CD4-positive, alpha-beta memory T cell (primary cell): ENCODE results near the gene ZNF544. TPM values are rescaled to one million over a fixed set of nuclear protein-coding genes. Genes with fewer than 3 reads are reported as not detected.
"Not testable (repeated sequence)": the region's sequence is repeated elsewhere in the genome, so short reads cannot be mapped to it uniquely, and the experiment has no call there.

Experiments
- CTCF ChIA-PET: fragments of 350-600 bp; sonication (Branson Sonifier 250); formaldehyde crosslinking; loops from one replicate; lab custom pipeline; 2021; ENCODE audit warnings: inconsistent platforms; ENCODE audit not compliant: partially characterized antibody; lab: Charles Lee
- POLR2A ChIA-PET: fragments of 350-600 bp; sonication (Branson Sonifier 250); formaldehyde crosslinking; loops from one replicate; lab custom pipeline; 2021; ENCODE audit not compliant: partially characterized antibody; lab: Charles Lee
- DNase-seq, 5 donors: peaks; one replicate each; pipeline versions ENCODE4 v3.0.0 to v3.0.0-alpha.2; 2020 to 2022; ENCODE audit warnings: mixed read lengths in 1 of 5
- H3K27ac ChIP-seq: one replicate; pipeline ENCODE4 v1.7.0; 2013; ENCODE audit warnings: low read depth, low read length
- H3K27me3 ChIP-seq: 2 replicates; pipeline ENCODE4 v1.7.0; 2013; ENCODE audit warnings: mild to moderate bottlenecking, low read length, moderate library complexity; ENCODE audit not compliant: insufficient read depth
- H3K36me3 ChIP-seq: 2 replicates; pipeline ENCODE4 v1.7.0; 2013; ENCODE audit warnings: mild to moderate bottlenecking, low read length, moderate library complexity; ENCODE audit not compliant: insufficient read depth
- H3K4me1 ChIP-seq: 2 replicates; pipeline ENCODE4 v1.7.0; 2013; ENCODE audit warnings: mild to moderate bottlenecking, low read length, moderate library complexity; ENCODE audit not compliant: insufficient read depth
- H3K4me3 ChIP-seq, 2 donors: one replicate each; pipeline ENCODE4 v1.7.0; 2013; ENCODE audit warnings: low read length in 2 of 2, mild to moderate bottlenecking in 1 of 2
- H3K9me3 ChIP-seq, 2 donors: one replicate each; pipeline ENCODE4 v1.7.0; 2013; ENCODE audit warnings: low read length in 2 of 2, control low read depth in 1 of 2; ENCODE audit not compliant: control insufficient read depth in 1 of 2
- H3K27ac Mint-ChIP-seq, 7 donors: one replicate each; pipeline ENCODE4 v1.8.0; 2020 to 2021; ENCODE audit warnings: mixed read lengths in 7 of 7, mild to moderate bottlenecking in 6 of 7, inconsistent platforms in 3 of 7, moderate library complexity in 3 of 7
- H3K27me3 Mint-ChIP-seq, 2 donors: one replicate each; pipeline ENCODE4 v1.8.0; 2020 to 2021; ENCODE audit warnings: mixed read lengths in 2 of 2
- H3K36me3 Mint-ChIP-seq, 2 donors: one replicate each; pipeline ENCODE4 v1.8.0; 2020 to 2021; ENCODE audit warnings: mixed read lengths in 2 of 2, inconsistent platforms in 1 of 2, mild to moderate bottlenecking in 1 of 2
- H3K4me1 Mint-ChIP-seq, 4 donors: one replicate each; pipeline ENCODE4 v1.8.0; 2020 to 2021; ENCODE audit warnings: mixed read lengths in 4 of 4, mild to moderate bottlenecking in 1 of 4
- H3K4me3 Mint-ChIP-seq, 8 donors: one replicate each; pipeline ENCODE4 v1.8.0; 2020 to 2021; ENCODE audit warnings: mixed read lengths in 8 of 8, mild to moderate bottlenecking in 7 of 8, moderate library complexity in 6 of 8, inconsistent platforms in 3 of 8
- H3K9me3 Mint-ChIP-seq, 8 donors: one replicate each; pipeline ENCODE4 v1.8.0; 2020 to 2021; ENCODE audit warnings: mixed read lengths in 8 of 8, mild to moderate bottlenecking in 5 of 8, inconsistent platforms in 3 of 8, moderate library complexity in 1 of 8
- intact Hi-C: fragments of 100-400 bp; cut with micrococcal nuclease; formaldehyde crosslinking; loops from one replicate; pipeline ENCODE4 v1.15.1; 2023
- polyA plus RNA-seq, 2 donors: library from polyadenylated mRNA; unstranded; fragments of 300-500 nt; fragmentation: Illumina TruSeq; gene quantifications; one replicate each; pipeline ENCODE4 v1.2.3, GENCODE V29; 2021
- total RNA-seq, 2 experiments: library from RNA; stranded (reverse); gene quantifications; one replicate each; pipeline ENCODE4 v1.2.3, GENCODE V29; 2021

ZNF544 gene
- total and polyA plus RNA-seq, 4 experiments from 2014 or later: 13.7 to 67.6 (median 43.2) TPM

DNA sequence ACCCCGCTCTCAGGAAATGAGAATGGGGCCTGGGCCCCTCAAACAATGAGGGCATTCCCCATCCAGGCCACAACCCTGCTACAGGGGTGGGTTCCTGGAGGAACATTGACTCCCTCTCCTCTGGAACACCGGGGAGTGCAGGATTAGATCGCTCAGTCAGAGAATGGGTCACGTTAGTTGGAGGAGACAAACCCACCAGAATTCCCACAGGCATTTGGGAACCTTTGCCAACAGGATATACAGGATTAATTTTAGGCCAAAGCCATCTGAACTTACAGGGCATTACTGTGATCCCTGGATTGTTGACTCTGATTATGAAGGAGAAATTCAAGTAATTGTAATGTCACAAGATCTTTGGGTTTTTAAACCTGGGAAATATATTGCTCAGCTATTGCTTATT lies 79.0 kb downstream of the ZNF544 start:
- no peaks in the 10 kb centered on the region for H3K27me3 Mint-ChIP-seq
- no peak overlapping the region for H3K4me3 ChIP-seq
- H3K9me3 Mint-ChIP-seq: peaks cover 0 to 3% (median 0%) of the 10 kb centered on the region in 8 donors
- H3K27me3 ChIP-seq: no peaks in the 10 kb centered on the region
- intact Hi-C loops: loop anchor here (5.0 kb wide), 1 partner anchor 1915 kb away; the partner anchor contains the start of gene ZNF582
- H3K4me1 ChIP-seq: peaks cover 31% of the 10 kb centered on the region
- peaks cover 61 to 71% of the 10 kb centered on the region in 2 donors for H3K36me3 Mint-ChIP-seq
- CTCF ChIA-PET: interaction anchor here (0.6 to 1.3 kb wide), 2 partner anchors 73 to 118 kb away, joined by 3 to 4 read pairs; partner anchors contain the start of gene ZNF837
- no peak for DNase-seq
- peaks cover 28% of the 10 kb centered on the region for H3K36me3 ChIP-seq
- POLR2A ChIA-PET: interaction anchor here (1.1 to 3.5 kb wide), 2 partner anchors 19 to 56 kb away, joined by 3 to 26 read pairs; partner anchors contain the start of genes ZNF497 and ZSCAN22
- peaks cover 34 to 63% (median 50%) of the 10 kb centered on the region in 4 donors for H3K4me1 Mint-ChIP-seq
- H3K4me3 Mint-ChIP-seq: peak overlapping the region in 4 of 8 donors; percentile 17 to 49 (median 30)
- H3K27ac Mint-ChIP-seq: peak overlapping the region in 5 of 7 donors; percentile 17 to 65 (median 57)
- no peak overlapping the region for H3K27ac ChIP-seq
- no peaks in the 10 kb centered on the region for H3K9me3 ChIP-seq

DNA sequence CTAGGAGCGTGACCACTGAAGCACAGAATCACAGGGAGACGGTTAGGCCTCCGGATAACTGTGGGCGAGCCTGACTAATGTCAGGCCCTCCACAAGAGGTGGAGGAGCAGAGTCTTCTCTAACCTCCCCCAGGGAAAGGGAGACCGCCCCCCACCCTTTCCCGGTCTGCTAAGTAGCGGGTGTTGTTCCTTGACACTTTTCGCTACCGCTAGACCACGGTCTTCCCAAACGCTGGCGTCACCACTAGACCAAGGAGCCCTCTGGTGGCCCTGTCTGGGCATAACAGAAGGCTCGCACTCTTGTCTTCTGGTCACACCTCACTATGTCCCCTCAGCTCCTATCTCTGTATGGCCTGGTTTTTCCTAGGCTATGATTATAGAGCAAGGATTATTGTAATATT lies 82.0 kb downstream of the ZNF544 start:
- Mint-ChIP-seq H3K36me3 (peaks cover 80 to 84% of the 10 kb centered on the region in 2 donors), H3K4me1 (peaks cover 26 to 48% (median 37%) of the 10 kb centered on the region in 4 donors)
- intact Hi-C loops: loop anchor here (2.0 kb wide), 1 partner anchor 92 kb away; no protein-coding TSS in a partner anchor
- H3K4me3 ChIP-seq, H3K27me3 Mint-ChIP-seq, H3K9me3 ChIP-seq, H3K4me3 Mint-ChIP-seq, H3K27me3 ChIP-seq, H3K9me3 Mint-ChIP-seq, H3K27ac ChIP-seq, H3K27ac Mint-ChIP-seq: not testable (repeated sequence)
- CTCF ChIA-PET: interaction anchor here (0.7 kb wide), 1 partner anchor 83 kb away, joined by 7 read pairs; no protein-coding TSS in a partner anchor
- DNase-seq: peak in 1 of 5 donors; percentile 10
- Histone ChIP-seq H3K36me3 (peaks cover 51% of the 10 kb centered on the region), H3K4me1 (peaks cover 22% of the 10 kb centered on the region)
- POLR2A ChIA-PET: interaction anchor here (1.9 kb wide), 1 partner anchor 52 kb away, joined by 7 read pairs; the partner anchor contains the start of gene ZNF497

DNA sequence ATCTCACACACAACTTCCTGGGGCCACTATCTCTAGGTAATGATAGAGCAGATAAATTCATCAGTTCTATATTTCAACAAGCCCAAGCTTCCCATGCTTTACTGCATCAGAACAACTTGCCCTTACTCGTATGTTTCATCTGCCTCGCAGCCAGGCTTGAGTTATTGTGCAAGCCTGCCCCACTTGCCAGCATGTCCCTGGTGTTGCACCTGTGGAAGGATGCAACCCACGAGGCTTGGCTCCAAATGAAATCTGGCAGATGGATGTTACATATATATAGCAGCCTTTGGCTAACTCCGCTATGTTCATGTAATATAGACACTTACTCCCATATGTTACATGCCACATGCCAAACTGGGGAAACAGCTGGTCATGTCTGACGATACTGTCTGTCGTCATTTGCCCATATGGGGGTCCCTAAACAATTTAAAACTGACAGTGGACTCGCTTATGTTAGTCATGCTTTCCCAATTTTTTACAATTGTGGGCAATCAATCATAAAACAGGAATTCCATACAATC lies 82.7 kb downstream of the ZNF544 start:
- Mint-ChIP-seq H3K27ac (peak overlapping the region in 2 of 7 donors; percentile 35 to 64), H3K27me3 (no peaks in the 10 kb centered on the region), H3K4me1 (peaks cover 21 to 40% (median 30%) of the 10 kb centered on the region in 4 donors), H3K9me3 (no peaks in the 10 kb centered on the region), H3K36me3 (peaks cover 76 to 82% of the 10 kb centered on the region in 2 donors), H3K4me3 (no peak overlapping the region)
- DNase-seq: no peak
- Histone ChIP-seq H3K4me3 (no peak overlapping the region), H3K27ac (no peak overlapping the region), H3K36me3 (peaks cover 53% of the 10 kb centered on the region), H3K27me3 (no peaks in the 10 kb centered on the region), H3K9me3 (no peaks in the 10 kb centered on the region), H3K4me1 (peaks cover 15% of the 10 kb centered on the region)
- ChIA-PET CTCF (interaction anchor here (0.7 kb wide), 1 partner anchor 84 kb away, joined by 7 read pairs; no protein-coding TSS in a partner anchor), POLR2A (no interaction called here)
- intact Hi-C loops: loop anchor here (2.0 kb wide), 1 partner anchor 93 kb away; no protein-coding TSS in a partner anchor

Other genes with a start within 250 kb of the ZNF544 start
- gene ZNF606, start 226.1 kb upstream of the ZNF544 start, total RNA-seq: 10 to 100 TPM; 25.5 to 37.3 TPM
- gene ZNF606, start 226.1 kb upstream of the ZNF544 start, polyA plus RNA-seq: 1 to 10 TPM; 2.7 to 7.2 TPM
- gene ZSCAN1, start 194.9 kb upstream of the ZNF544 start, total RNA-seq: not detected
- gene ZSCAN1, start 194.9 kb upstream of the ZNF544 start, polyA plus RNA-seq: not detected
- under 1 TPM; 0.41 to 0.47 TPM for gene ZNF135, start 169.6 kb upstream of the ZNF544 start, total RNA-seq
- 1 to 10 TPM in 1 of 2 donors, under 1 TPM in 1; 0.44 to 2.0 TPM for gene ZNF135, start 169.6 kb upstream of the ZNF544 start, polyA plus RNA-seq
- gene ZSCAN18, start 130.7 kb upstream of the ZNF544 start, total RNA-seq: 10 to 100 TPM; 63.2 to 69.1 TPM
- 10 to 100 TPM; 15.3 to 16.4 TPM for gene ZSCAN18, start 130.7 kb upstream of the ZNF544 start, polyA plus RNA-seq
- gene ZNF329, start 78.1 kb upstream of the ZNF544 start, total RNA-seq: 10 to 100 TPM; 14.2 to 17.4 TPM
- gene ZNF329, start 78.1 kb upstream of the ZNF544 start, polyA plus RNA-seq: 1 to 10 TPM; 2.9 to 8.0 TPM
- 10 to 100 TPM; 76.5 to 77.1 TPM for gene ZNF274, start 45.9 kb upstream of the ZNF544 start, total RNA-seq
- gene ZNF274, start 45.9 kb upstream of the ZNF544 start, polyA plus RNA-seq: 10 to 100 TPM; 26.8 to 35.2 TPM
- gene ZNF8, start 50.0 kb downstream of the ZNF544 start, total RNA-seq: 10 to 100 TPM in 1 of 2 experiments, 1 to 10 TPM in 1; 9.5 to 10.2 TPM
- under 1 TPM; 0.63 to 0.94 TPM for gene ZNF8, start 50.0 kb downstream of the ZNF544 start, polyA plus RNA-seq
- 10 to 100 TPM; 72.3 to 76.6 TPM for gene ERVK3-1, start 76.5 kb downstream of the ZNF544 start, total RNA-seq
- 10 to 100 TPM; 59.3 to 73.9 TPM for gene ERVK3-1, start 76.5 kb downstream of the ZNF544 start, polyA plus RNA-seq
- 1 to 10 TPM; 5.0 to 5.3 TPM for gene ZSCAN22, start 98.1 kb downstream of the ZNF544 start, total RNA-seq
- gene ZSCAN22, start 98.1 kb downstream of the ZNF544 start, polyA plus RNA-seq: 1 to 10 TPM in 1 of 2 donors, under 1 TPM in 1; 0.36 to 3.5 TPM
- 10 to 100 TPM; 15.8 to 19.0 TPM for gene A1BG, start 124.6 kb downstream of the ZNF544 start, total RNA-seq
- 10 to 100 TPM; 44.7 to 47.9 TPM for gene A1BG, start 124.6 kb downstream of the ZNF544 start, polyA plus RNA-seq
- gene ZNF497, start 133.8 kb downstream of the ZNF544 start, total RNA-seq: 1 to 10 TPM; 1.7 to 2.0 TPM
- gene ZNF497, start 133.8 kb downstream of the ZNF544 start, polyA plus RNA-seq: 1 to 10 TPM in 1 of 2 donors, under 1 TPM in 1; 0.46 to 1.2 TPM
- gene ZNF837, start 152.1 kb downstream of the ZNF544 start, total RNA-seq: 1 to 10 TPM; 3.4 to 3.5 TPM
- 1 to 10 TPM; 3.8 to 4.6 TPM for gene ZNF837, start 152.1 kb downstream of the ZNF544 start, polyA plus RNA-seq
- 1,000 to 10,000 TPM; 1,267 to 1,360 TPM for gene RPS5, start 158.4 kb downstream of the ZNF544 start, total RNA-seq
- gene RPS5, start 158.4 kb downstream of the ZNF544 start, polyA plus RNA-seq: 1,000 to 10,000 TPM; 1,172 to 1,304 TPM
- under 1 TPM in 1 of 2 experiments, not detected in 1; 0.47 TPM for gene RNF225, start 166.7 kb downstream of the ZNF544 start, total RNA-seq
- gene RNF225, start 166.7 kb downstream of the ZNF544 start, polyA plus RNA-seq: not detected
- gene ZNF584, start 179.7 kb downstream of the ZNF544 start, total RNA-seq: 10 to 100 TPM; 10.3 to 10.7 TPM
- 1 to 10 TPM; 6.6 to 9.1 TPM for gene ZNF584, start 179.7 kb downstream of the ZNF544 start, polyA plus RNA-seq
- gene ZNF132, start 211.2 kb downstream of the ZNF544 start, total RNA-seq: 10 to 100 TPM in 1 of 2 experiments, 1 to 10 TPM in 1; 9.5 to 11.7 TPM
- 1 to 10 TPM in 1 of 2 donors, under 1 TPM in 1; 0.43 to 1.8 TPM for gene ZNF132, start 211.2 kb downstream of the ZNF544 start, polyA plus RNA-seq
- 10 to 100 TPM; 13.1 to 13.7 TPM for gene ZNF324B, start 222.7 kb downstream of the ZNF544 start, total RNA-seq
- 1 to 10 TPM; 1.2 to 1.5 TPM for gene ZNF324B, start 222.7 kb downstream of the ZNF544 start, polyA plus RNA-seq
- 10 to 100 TPM; 27.6 TPM for gene ZNF324, start 238.2 kb downstream of the ZNF544 start, total RNA-seq
- gene ZNF324, start 238.2 kb downstream of the ZNF544 start, polyA plus RNA-seq: 10 to 100 TPM in 1 of 2 donors, 1 to 10 TPM in 1; 5.6 to 17.0 TPM
- gene ZNF446, start 247.4 kb downstream of the ZNF544 start, total RNA-seq: 10 to 100 TPM; 16.4 to 19.5 TPM
- gene ZNF446, start 247.4 kb downstream of the ZNF544 start, polyA plus RNA-seq: 1 to 10 TPM; 1.4 to 5.5 TPM